H9 (cell line): Measurements from ENCODE around the gene LRMDA. TPM values are rescaled to one million over a fixed set of nuclear protein-coding genes. Genes with fewer than 3 reads are reported as not detected.

Experiments
- DNase-seq: peaks from one replicate; pipeline ENCODE4 v3.0.0-alpha.2; 2017
- H2AFZ ChIP-seq: one replicate; pipeline ENCODE4 v1.6.1; 2013; ENCODE audit warnings: mild to moderate bottlenecking, low read length, control low read depth, moderate library complexity
- H2AK5ac ChIP-seq: 2 replicates; pipeline ENCODE4 v1.6.1; 2013; ENCODE audit warnings: low read length, control low read depth, mixed read lengths; ENCODE audit not compliant: insufficient read length
- H2BK120ac ChIP-seq: one replicate; pipeline ENCODE4 v1.6.1; 2013; ENCODE audit warnings: low read depth, mild to moderate bottlenecking, low read length, control low read depth, inconsistent platforms; ENCODE audit not compliant: poor library complexity, severe bottlenecking
- H2BK12ac ChIP-seq: 2 replicates; pipeline ENCODE4 v1.6.1; 2013; ENCODE audit warnings: low read length, control low read depth, mixed read lengths, low read depth; ENCODE audit not compliant: insufficient read length
- H2BK15ac ChIP-seq: 2 replicates; pipeline ENCODE4 v1.6.1; 2013; ENCODE audit warnings: low read depth, low read length, control low read depth
- H2BK20ac ChIP-seq: one replicate; pipeline ENCODE4 v1.6.1; 2013; ENCODE audit warnings: low read depth, mild to moderate bottlenecking, low read length, control low read depth, inconsistent platforms; ENCODE audit not compliant: poor library complexity, severe bottlenecking
- H2BK5ac ChIP-seq: 2 replicates; pipeline ENCODE4 v1.6.1; 2013; ENCODE audit warnings: low read length, control low read depth, mixed read lengths; ENCODE audit not compliant: insufficient read length
- H3K14ac ChIP-seq: 2 replicates; pipeline ENCODE4 v1.6.1; 2013; ENCODE audit warnings: low read length, control low read depth; ENCODE audit not compliant: insufficient read depth
- H3K18ac ChIP-seq: 2 replicates; pipeline ENCODE4 v1.6.1; 2013; ENCODE audit warnings: low read depth, mild to moderate bottlenecking, mixed read lengths, low read length, control low read depth; ENCODE audit not compliant: insufficient read length
- H3K23ac ChIP-seq: 2 replicates; pipeline ENCODE4 v1.6.1; 2013; ENCODE audit warnings: low read length, control low read depth, mixed read lengths, low read depth; ENCODE audit not compliant: insufficient read length
- H3K23me2 ChIP-seq: 2 replicates; pipeline ENCODE4 v1.6.1; 2013; ENCODE audit warnings: low read depth, mild to moderate bottlenecking, mixed read lengths, low read length, control low read depth; ENCODE audit not compliant: insufficient read length, poor library complexity, severe bottlenecking
- H3K27ac ChIP-seq: 2 replicates; pipeline ENCODE4 v1.5.1; 2013; ENCODE audit warnings: low read length, control low read depth, mixed read lengths, low read depth; ENCODE audit not compliant: insufficient read length
- H3K27me3 ChIP-seq: 2 replicates; pipeline ENCODE4 v1.6.1; 2013; ENCODE audit warnings: low read length, control low read depth, inconsistent platforms; ENCODE audit not compliant: insufficient read depth
- H3K4ac ChIP-seq: 2 replicates; pipeline ENCODE4 v1.6.1; 2013; ENCODE audit warnings: low read depth, mild to moderate bottlenecking, control low read depth, inconsistent platforms, low read length, moderate library complexity
- H3K4me1 ChIP-seq: 2 replicates; pipeline ENCODE4 v1.6.1; 2013; ENCODE audit warnings: low read length, control low read depth, inconsistent platforms; ENCODE audit not compliant: insufficient read depth
- H3K4me2 ChIP-seq: 2 replicates; pipeline ENCODE4 v1.6.1; 2013; ENCODE audit warnings: low read length, control low read depth, mixed read lengths; ENCODE audit not compliant: insufficient read length, insufficient read depth
- H3K56ac ChIP-seq: 2 replicates; pipeline ENCODE4 v1.6.1; 2013; ENCODE audit warnings: low read depth, mild to moderate bottlenecking, mixed read lengths, low read length, control low read depth; ENCODE audit not compliant: insufficient read length
- H3K79me1 ChIP-seq: 2 replicates; pipeline ENCODE4 v1.6.1; 2013; ENCODE audit warnings: low read depth, mild to moderate bottlenecking, moderate library complexity, low read length, control low read depth, inconsistent platforms; ENCODE audit not compliant: insufficient read depth, poor library complexity, severe bottlenecking
- H3K79me2 ChIP-seq: 2 replicates; pipeline ENCODE4 v1.6.1; 2013; ENCODE audit warnings: low read length, control low read depth, inconsistent platforms; ENCODE audit not compliant: insufficient read depth
- H3K9ac ChIP-seq: 2 replicates; pipeline ENCODE4 v1.6.1; 2013; ENCODE audit warnings: low read length, control low read depth, mixed read lengths; ENCODE audit not compliant: insufficient read length; ENCODE audit errors: extremely low read depth
- H3K9me3 ChIP-seq: one replicate; pipeline ENCODE4 v1.6.1; 2013; ENCODE audit warnings: low read depth, low read length, inconsistent platforms; ENCODE audit not compliant: control insufficient read depth
- H3T11ph ChIP-seq: one replicate; pipeline ENCODE4 v1.6.1; 2013; ENCODE audit warnings: mild to moderate bottlenecking, low read length, control low read depth, inconsistent platforms
- H4K20me1 ChIP-seq: one replicate; pipeline ENCODE4 v1.6.1; 2013; ENCODE audit not compliant: control insufficient read depth, insufficient read length, insufficient read depth
- H4K5ac ChIP-seq: 2 replicates; pipeline ENCODE4 v1.6.1; 2013; ENCODE audit warnings: low read depth, mild to moderate bottlenecking, mixed read lengths, low read length, control low read depth; ENCODE audit not compliant: insufficient read length
- H4K8ac ChIP-seq: replicated peaks from 2 replicates; pipeline ENCODE4 v1.6.1; 2013; ENCODE audit warnings: low read length, control low read depth, mixed read lengths, low read depth; ENCODE audit not compliant: insufficient read length
- H4K91ac ChIP-seq: 2 replicates; pipeline ENCODE4 v1.6.1; 2013; ENCODE audit warnings: low read depth, mild to moderate bottlenecking, moderate library complexity, mixed read lengths, low read length, control low read depth; ENCODE audit not compliant: insufficient read length
- H3K27ac Mint-ChIP-seq, 3 experiments: 2 replicates in 2 of 3; 3 replicates in 1 of 3; pipeline ENCODE4 v1.8.0; 2020 to 2021; ENCODE audit warnings: mixed read lengths in 3 of 3, mild to moderate bottlenecking in 1 of 3, moderate library complexity in 1 of 3
- H3K27me3 Mint-ChIP-seq: 2 replicates; pipeline ENCODE4 v1.8.0; 2021; ENCODE audit warnings: low read depth, mild to moderate bottlenecking, moderate library complexity, mixed read lengths
- H3K36me3 Mint-ChIP-seq, 3 experiments: 2 replicates in 2 of 3; 3 replicates in 1 of 3; pipeline ENCODE4 v1.8.0; 2020 to 2021; ENCODE audit warnings: low read depth in 3 of 3, mixed read lengths in 3 of 3; ENCODE audit not compliant: insufficient read depth in 1 of 3
- H3K4me1 Mint-ChIP-seq, 2 experiments: 2 replicates each; pipeline ENCODE4 v1.8.0; 2020; ENCODE audit warnings: mixed read lengths in 2 of 2
- H3K4me3 Mint-ChIP-seq, 2 experiments: 2 replicates in 1 of 2; 3 replicates in 1 of 2; pipeline ENCODE4 v1.8.0; 2020 to 2021; ENCODE audit warnings: mild to moderate bottlenecking in 2 of 2, mixed read lengths in 2 of 2, moderate library complexity in 1 of 2
- H3K9me3 Mint-ChIP-seq, 2 experiments: 2 replicates in 1 of 2; 3 replicates in 1 of 2; pipeline ENCODE4 v1.8.0; 2020; ENCODE audit warnings: mild to moderate bottlenecking in 2 of 2, mixed read lengths in 2 of 2, moderate library complexity in 1 of 2
- WGBS: extraction: QIAGEN DNeasy Blood & Tissue Kit; methylation state at CpG from one replicate; pipeline ENCODE4 v1.1.7; 2013; ENCODE audit warnings: missing lambda C conversion rate, low lambda C conversion rate, mixed read lengths; ENCODE audit not compliant: insufficient read length; ENCODE audit errors: extremely low coverage; 5-methylcytosine and 5-hydroxymethylcytosine counted together
- total RNA-seq: library from RNA; stranded (reverse); gene quantifications from 2 replicates; pipeline ENCODE4 v1.2.1, GENCODE V29; 2021
- TF ChIP-seq, protein P1 (sequence below): fragments of 200-600 bp; sonication (generic); conservative IDR thresholded peaks from 3 replicates; pipeline ENCODE4 v1.8.0; 2021; ENCODE audit warnings: antibody characterized with exemption, mild to moderate bottlenecking

LRMDA gene
- total RNA-seq, 1 experiment from 2014 or later: 1.8 TPM

DNA sequence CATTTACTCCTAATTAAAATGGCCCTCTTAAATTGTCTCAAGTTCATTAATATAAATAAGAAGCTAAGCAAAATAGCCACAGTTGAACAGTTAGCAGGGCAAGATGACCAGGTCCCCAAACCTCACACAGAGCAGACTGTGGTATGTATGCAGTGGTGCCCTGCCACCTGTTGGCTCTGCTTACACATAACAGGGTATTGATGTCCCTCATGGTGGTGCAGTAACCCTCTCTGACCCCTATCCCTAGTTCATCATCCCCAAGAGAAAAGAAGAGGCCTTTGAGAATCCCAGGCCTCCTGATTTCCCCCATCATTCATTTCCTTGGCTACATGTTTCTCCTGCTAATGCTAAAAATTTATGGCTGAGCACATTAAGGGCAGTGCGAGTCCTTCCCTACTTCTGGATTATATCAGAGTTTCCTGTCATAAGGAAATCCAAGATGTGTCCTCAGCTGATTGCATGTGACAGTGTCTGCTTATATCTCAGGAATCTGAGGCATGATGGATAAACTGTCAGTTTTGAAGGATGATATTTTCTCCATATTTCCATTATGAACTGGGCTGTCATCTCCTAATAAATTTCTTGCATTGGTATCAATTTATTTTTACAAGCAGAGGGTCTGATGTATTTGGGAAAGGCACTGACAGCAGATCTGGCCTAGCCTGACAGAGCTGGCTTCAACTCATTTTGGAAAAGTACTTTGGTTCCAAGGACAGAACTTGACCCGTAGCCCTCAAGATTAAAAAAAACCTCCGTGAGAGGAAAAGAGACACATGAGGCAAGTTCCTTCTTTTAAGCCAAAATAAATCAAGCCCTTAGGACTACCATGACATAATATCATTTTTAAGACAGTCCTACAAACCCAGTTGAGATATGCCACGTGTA lies 880.6 kb downstream of the LRMDA start:
- Histone ChIP-seq H4K91ac (no peak overlapping the region), H4K20me1 (no peaks in the 10 kb centered on the region), H3T11ph (no peak overlapping the region), H3K9me3 (no peaks in the 10 kb centered on the region), H2AK5ac (no peak overlapping the region), H2BK120ac (no peak overlapping the region), H3K4me2 (no peak overlapping the region), H3K56ac (no peak overlapping the region), H2BK5ac (no peak overlapping the region), H2AFZ (no peak overlapping the region), H3K23ac (no peak overlapping the region), H2BK12ac (no peak overlapping the region), H2BK20ac (no peak overlapping the region), H3K27me3 (no peaks in the 10 kb centered on the region), H2BK15ac (no peak overlapping the region), H3K79me1 (no peaks in the 10 kb centered on the region), H3K18ac (no peak overlapping the region), H3K4ac (no peak overlapping the region), H3K14ac (no peak overlapping the region), H3K27ac (no peak overlapping the region), H3K4me1 (no peaks in the 10 kb centered on the region), H3K79me2 (no peaks in the 10 kb centered on the region), H3K23me2 (no peaks in the 10 kb centered on the region), H4K5ac (no peak overlapping the region), H4K8ac (no peak overlapping the region), H3K9ac (no peak overlapping the region)
- no peak overlapping the region for H3K27ac Mint-ChIP-seq
- WGBS: no CpG with 5 or more reads among the region's 4 CpGs
- no peak overlapping the region for H3K4me3 Mint-ChIP-seq
- peak; percentile 71 for DNase-seq
- H3K27me3 Mint-ChIP-seq: no peaks in the 10 kb centered on the region; the same call in 1 of the 2 replicates
- 0 out of 5 replicates have a peak, but pooled peaks cover 0 to 3% of the 10 kb centered on the region in 2 experiments for H3K9me3 Mint-ChIP-seq
- TF ChIP-seq, protein P1, sequence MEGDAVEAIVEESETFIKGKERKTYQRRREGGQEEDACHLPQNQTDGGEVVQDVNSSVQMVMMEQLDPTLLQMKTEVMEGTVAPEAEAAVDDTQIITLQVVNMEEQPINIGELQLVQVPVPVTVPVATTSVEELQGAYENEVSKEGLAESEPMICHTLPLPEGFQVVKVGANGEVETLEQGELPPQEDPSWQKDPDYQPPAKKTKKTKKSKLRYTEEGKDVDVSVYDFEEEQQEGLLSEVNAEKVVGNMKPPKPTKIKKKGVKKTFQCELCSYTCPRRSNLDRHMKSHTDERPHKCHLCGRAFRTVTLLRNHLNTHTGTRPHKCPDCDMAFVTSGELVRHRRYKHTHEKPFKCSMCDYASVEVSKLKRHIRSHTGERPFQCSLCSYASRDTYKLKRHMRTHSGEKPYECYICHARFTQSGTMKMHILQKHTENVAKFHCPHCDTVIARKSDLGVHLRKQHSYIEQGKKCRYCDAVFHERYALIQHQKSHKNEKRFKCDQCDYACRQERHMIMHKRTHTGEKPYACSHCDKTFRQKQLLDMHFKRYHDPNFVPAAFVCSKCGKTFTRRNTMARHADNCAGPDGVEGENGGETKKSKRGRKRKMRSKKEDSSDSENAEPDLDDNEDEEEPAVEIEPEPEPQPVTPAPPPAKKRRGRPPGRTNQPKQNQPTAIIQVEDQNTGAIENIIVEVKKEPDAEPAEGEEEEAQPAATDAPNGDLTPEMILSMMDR: peak; percentile 84
- H3K36me3 Mint-ChIP-seq: no peaks in the 10 kb centered on the region
- H3K4me1 Mint-ChIP-seq: peaks cover 11 to 12% of the 10 kb centered on the region in 2 experiments
